HL-60 (cell line): Measurements from ENCODE around the gene RNF141.

Experiments used
- DNase-seq, 2 experiments: peaks; one replicate each; pipeline ENCODE4 v3.0.0-alpha.2; 2010 to 2020; ENCODE audit warnings: low read depth in 1 of 2, low spot score in 1 of 2
- H3K27ac ChIP-seq: fragments of 250-450 bp; sonication (Bioruptor Pico); replicated peaks from 2 replicates; pipeline ENCODE4 v1.5.1; 2020; ENCODE audit warnings: mild to moderate bottlenecking, moderate library complexity
- H3K27me3 ChIP-seq: fragments of 250-450 bp; sonication (Bioruptor Pico); 2 replicates; pipeline ENCODE4 v1.5.1; 2021; ENCODE audit warnings: mild to moderate bottlenecking, moderate library complexity; ENCODE audit not compliant: insufficient read depth, poor library complexity, severe bottlenecking
- H3K4me3 ChIP-seq: replicated peaks from 2 replicates; pipeline ENCODE4 v1.5.1; 2011; ENCODE audit warnings: mild to moderate bottlenecking, control low read depth, low read length; ENCODE audit not compliant: insufficient read depth
- GABPA ChIP-seq: IDR thresholded peaks from 2 replicates; pipeline ENCODE4 v1.6.1; 2012; ENCODE audit warnings: low read depth
- POLR2AphosphoS5 ChIP-seq: IDR thresholded peaks from 2 replicates; pipeline ENCODE4 v1.6.1; 2012; ENCODE audit warnings: low read depth
- REST ChIP-seq: IDR thresholded peaks from 2 replicates; pipeline ENCODE4 v1.6.1; 2012; ENCODE audit warnings: low read depth; ENCODE audit not compliant: insufficient replicate concordance
- SPI1 ChIP-seq: IDR thresholded peaks from 2 replicates; pipeline ENCODE4 v1.6.1; 2012; ENCODE audit warnings: low read depth, mild to moderate bottlenecking, borderline replicate concordance
- TF ChIP-seq, protein P1 (sequence below): IDR thresholded peaks from one replicate; pipeline ENCODE4 v1.5.1; 2011; ENCODE audit warnings: low read length, control low read depth, inconsistent platforms; ENCODE audit not compliant: insufficient read depth

RNF141 gene

DNA sequence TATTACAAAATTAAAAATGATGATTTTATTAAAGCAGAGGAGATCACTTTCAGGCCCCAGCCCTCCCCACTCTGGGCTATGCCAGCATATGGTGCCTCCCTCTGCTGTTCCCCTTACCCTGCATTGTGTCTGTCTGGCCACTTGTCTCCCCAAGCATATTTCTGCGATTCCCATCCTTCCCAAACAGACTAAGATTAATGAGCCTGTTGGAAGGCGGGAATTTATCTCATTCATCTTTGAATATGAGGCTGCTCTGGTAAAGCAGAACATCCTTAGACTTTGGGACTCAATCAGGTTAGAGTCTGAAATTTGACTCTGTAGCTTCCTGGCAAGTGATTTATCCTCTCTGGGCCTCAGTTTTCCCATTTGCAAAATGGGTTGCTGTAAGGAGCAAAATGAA is 60.2 kb downstream of the RNF141 start:
- no peak for TF ChIP-seq REST
- no peak for TF ChIP-seq POLR2AphosphoS5
- no peak for TF ChIP-seq GABPA
- H3K4me3 ChIP-seq = no peak overlapping the region
- no peak for DNase-seq
- no peaks in the 10 kb centered on the region for H3K27me3 ChIP-seq
- no peak overlapping the region for H3K27ac ChIP-seq

- Histone ChIP-seq H3K27me3 (no peaks in the 10 kb centered on the region), H3K4me3 (no peak overlapping the region), H3K27ac (no peak overlapping the region)
- TF ChIP-seq REST = no peak
- TF ChIP-seq, protein P1, sequence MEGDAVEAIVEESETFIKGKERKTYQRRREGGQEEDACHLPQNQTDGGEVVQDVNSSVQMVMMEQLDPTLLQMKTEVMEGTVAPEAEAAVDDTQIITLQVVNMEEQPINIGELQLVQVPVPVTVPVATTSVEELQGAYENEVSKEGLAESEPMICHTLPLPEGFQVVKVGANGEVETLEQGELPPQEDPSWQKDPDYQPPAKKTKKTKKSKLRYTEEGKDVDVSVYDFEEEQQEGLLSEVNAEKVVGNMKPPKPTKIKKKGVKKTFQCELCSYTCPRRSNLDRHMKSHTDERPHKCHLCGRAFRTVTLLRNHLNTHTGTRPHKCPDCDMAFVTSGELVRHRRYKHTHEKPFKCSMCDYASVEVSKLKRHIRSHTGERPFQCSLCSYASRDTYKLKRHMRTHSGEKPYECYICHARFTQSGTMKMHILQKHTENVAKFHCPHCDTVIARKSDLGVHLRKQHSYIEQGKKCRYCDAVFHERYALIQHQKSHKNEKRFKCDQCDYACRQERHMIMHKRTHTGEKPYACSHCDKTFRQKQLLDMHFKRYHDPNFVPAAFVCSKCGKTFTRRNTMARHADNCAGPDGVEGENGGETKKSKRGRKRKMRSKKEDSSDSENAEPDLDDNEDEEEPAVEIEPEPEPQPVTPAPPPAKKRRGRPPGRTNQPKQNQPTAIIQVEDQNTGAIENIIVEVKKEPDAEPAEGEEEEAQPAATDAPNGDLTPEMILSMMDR = no peak
- TF ChIP-seq POLR2AphosphoS5 = no peak
- no peak for TF ChIP-seq GABPA
- TF ChIP-seq SPI1 = no peak
- DNase-seq = no peak
These were observed 61.0 kb downstream of the RNF141 start for GRCh38 chr11:10480026-10480425.

GRCh38 chr11:10478574-10479550 is 62.1 kb downstream of the RNF141 start:
- no peak for DNase-seq
- H3K27ac ChIP-seq = no peak overlapping the region
- TF ChIP-seq REST (no peak), SPI1 (no peak), GABPA (no peak), POLR2AphosphoS5 (no peak)
- TF ChIP-seq, protein P1 = no peak
- no peaks in the 10 kb centered on the region for H3K27me3 ChIP-seq
- no peak overlapping the region for H3K4me3 ChIP-seq
